A673 (cell line): Measurements from ENCODE around the gene PRICKLE1. TPM values are rescaled to one million over a fixed set of nuclear protein-coding genes. Genes with fewer than 3 reads are reported as not detected.

Experiments
- BruUV-seq: library from RNA; stranded (reverse); fragments of 400-500 nt; replicated peaks from 2 replicates; lab custom pipeline; 2021; lab: Mats Ljungman, UMichigan
- CTCF ChIA-PET: fragments of 300-600 bp; sonication (Branson Sonifier 250); formaldehyde crosslinking; loops from one replicate; lab custom pipeline; 2022; ENCODE audit warnings: antibody characterized with exemption; lab: Charles Lee
- POLR2A ChIA-PET: fragments of 300-600 bp; sonication (Branson Sonifier 250); formaldehyde crosslinking; loops from one replicate; lab custom pipeline; 2022; ENCODE audit warnings: antibody characterized with exemption; ENCODE audit not compliant: low non-redundant PET; lab: Charles Lee
- DNase-seq: peaks from one replicate; pipeline ENCODE4 v3.0.0-alpha.2; 2015; ENCODE audit warnings: low spot score
- H3K27ac ChIP-seq: fragments of 200-600 bp; sonication (generic); 2 replicates; pipeline ENCODE4 v1.5.1; 2016; ENCODE audit warnings: mixed run types, low read depth, mild to moderate bottlenecking, mixed read lengths, antibody characterized with exemption, low read length; ENCODE audit not compliant: poor library complexity, severe bottlenecking
- H3K27me3 ChIP-seq: fragments of 200-600 bp; sonication (generic); replicated peaks from 2 replicates; pipeline ENCODE4 v1.6.1; 2017; ENCODE audit warnings: mixed run types, low read depth, mild to moderate bottlenecking, mixed read lengths, antibody characterized with exemption, low read length; ENCODE audit not compliant: insufficient read depth, poor library complexity
- H3K36me3 ChIP-seq: fragments of 200-600 bp; sonication (generic); 2 replicates; pipeline ENCODE4 v1.6.1; 2016; ENCODE audit warnings: mixed run types, mild to moderate bottlenecking, mixed read lengths, antibody characterized with exemption, low read length; ENCODE audit not compliant: insufficient read depth, poor library complexity, severe bottlenecking
- H3K4me1 ChIP-seq: fragments of 200-600 bp; sonication (generic); 2 replicates; pipeline ENCODE4 v1.6.1; 2017; ENCODE audit warnings: mixed run types, mild to moderate bottlenecking, mixed read lengths, antibody characterized with exemption, low read length; ENCODE audit not compliant: insufficient read depth, poor library complexity, severe bottlenecking
- H3K4me3 ChIP-seq: fragments of 200-600 bp; sonication (generic); 2 replicates; pipeline ENCODE4 v1.5.1; 2016; ENCODE audit warnings: low read depth, mixed run types, mild to moderate bottlenecking, mixed read lengths, low read length; ENCODE audit not compliant: poor library complexity, severe bottlenecking
- H3K9me3 ChIP-seq: fragments of 200-600 bp; sonication (generic); 2 replicates; pipeline ENCODE4 v1.6.1; 2016; ENCODE audit warnings: mixed run types, low read depth, mild to moderate bottlenecking, mixed read lengths, antibody characterized with exemption, low read length; ENCODE audit not compliant: poor library complexity, severe bottlenecking
- CTCF ChIP-seq: fragments of 300-800, 200-600 bp; sonication (generic); conservative IDR thresholded peaks from 2 replicates; pipeline ENCODE4 v1.5.1; 2017; ENCODE audit warnings: low read depth, mild to moderate bottlenecking, antibody characterized with exemption, low read length, moderate library complexity, mixed read lengths
- EZH2 ChIP-seq: fragments of 200-600 bp; sonication (generic); IDR thresholded peaks from 2 replicates; pipeline ENCODE4 v1.6.1; 2017; ENCODE audit warnings: borderline replicate concordance, low read depth, mild to moderate bottlenecking, mixed read lengths, antibody characterized with exemption, low read length; ENCODE audit not compliant: poor library complexity, severe bottlenecking
- intact Hi-C: fragments of 100-400 bp; cut with micrococcal nuclease; formaldehyde crosslinking; loops from one replicate; pipeline ENCODE4 v1.10.0; 2022; ENCODE audit not compliant: unreplicated experiment
- total RNA-seq: library from RNA; stranded (reverse); gene quantifications from 2 replicates; pipeline ENCODE4 v1.2.3, GENCODE V29; 2021

The PRICKLE1 gene
- total RNA-seq, 1 experiment from 2014 or later = 1.1 TPM

- BruUV-seq = no TSS peak
- no peak overlapping the region for H3K27ac ChIP-seq
Observed at GRCh38 chr12:42603246-42603990, 13.9 kb upstream of the PRICKLE1 start.

GRCh38 chr12:42593874-42594273 lies 4.3 kb upstream of the PRICKLE1 start:
- BruUV-seq = no TSS peak
- Histone ChIP-seq H3K4me3 (no peak overlapping the region), H3K36me3 (no peaks in the 10 kb centered on the region), H3K27ac (no peak overlapping the region), H3K9me3 (no peaks in the 10 kb centered on the region), H3K4me1 (peaks cover 9% of the 10 kb centered on the region), H3K27me3 (peaks cover 18% of the 10 kb centered on the region)
- no peak for DNase-seq
- intact Hi-C loops = loop anchor here (10.0 kb wide), 1 partner anchor 91 kb away; no protein-coding TSS in a partner anchor
- ChIA-PET CTCF (no interaction called here), POLR2A (no interaction called here)
- TF ChIP-seq EZH2 = no peak
- TF ChIP-seq CTCF = no peak

More at GRCh38 chr12:42603246-42603990, 13.9 kb upstream of the PRICKLE1 start:
- no peaks in the 10 kb centered on the region for H3K9me3 ChIP-seq
- TF ChIP-seq CTCF (no peak), EZH2 (no peak)
- H3K27me3 ChIP-seq = no peaks in the 10 kb centered on the region
- no peaks in the 10 kb centered on the region for H3K4me1 ChIP-seq
- ChIA-PET POLR2A (no interaction called here), CTCF (no interaction called here)
- H3K36me3 ChIP-seq = no peaks in the 10 kb centered on the region
- no peak for DNase-seq
- no peak overlapping the region for H3K4me3 ChIP-seq
- intact Hi-C loops = no loop called here

GRCh38 chr12:42590330-42590934 lies 886 bp upstream of the PRICKLE1 start:
- no peak for DNase-seq
- POLR2A ChIA-PET = no interaction called here

More at GRCh38 chr12:42590330-42590934, 886 bp upstream of the PRICKLE1 start:
- no peaks in the 10 kb centered on the region for H3K9me3 ChIP-seq
- intact Hi-C loops = loop anchor here (10.0 kb wide), 1 partner anchor 94 kb away; no protein-coding TSS in a partner anchor
- H3K27me3 ChIP-seq = peaks cover 26% of the 10 kb centered on the region
- H3K4me3 ChIP-seq = peak overlapping the region; percentile 59
- CTCF ChIA-PET = no interaction called here
- TF ChIP-seq CTCF = no peak
- peaks cover 26% of the 10 kb centered on the region for H3K4me1 ChIP-seq
- H3K27ac ChIP-seq = no peak overlapping the region
- BruUV-seq = no TSS peak
- H3K36me3 ChIP-seq = no peaks in the 10 kb centered on the region
